Measurements from ENCODE around the gene MYBPC3. TPM values are rescaled to one million over a fixed set of nuclear protein-coding genes. Genes with fewer than 3 reads are reported as not detected.
"Not testable (repeated sequence)": the region's sequence is repeated elsewhere in the genome, so short reads cannot be mapped to it uniquely, and the experiment has no call there.

The MYBPC3 gene
- total RNA-seq, 2 experiments from 2014 or later = not detected

GRCh38 chr11:47336595-47336994, 15.9 kb downstream of the MYBPC3 start:
- CTCF ChIA-PET = interaction anchor here (0.6 to 1.1 kb wide), 2 partner anchors 38 to 422 kb away, joined by 3 read pairs; no protein-coding TSS in a partner anchor
- Mint-ChIP-seq H3K27me3 (no peaks in the 10 kb centered on the region), H3K27ac (no peak overlapping the region), H3K36me3 (no peaks in the 10 kb centered on the region), H3K9me3 (ENCODE audit: low read depth) (no peaks in the 10 kb centered on the region), H3K4me1 (no peaks in the 10 kb centered on the region), H3K4me3 (no peak overlapping the region)
- DNase-seq (no peak), ATAC-seq (no peak)

DNA sequence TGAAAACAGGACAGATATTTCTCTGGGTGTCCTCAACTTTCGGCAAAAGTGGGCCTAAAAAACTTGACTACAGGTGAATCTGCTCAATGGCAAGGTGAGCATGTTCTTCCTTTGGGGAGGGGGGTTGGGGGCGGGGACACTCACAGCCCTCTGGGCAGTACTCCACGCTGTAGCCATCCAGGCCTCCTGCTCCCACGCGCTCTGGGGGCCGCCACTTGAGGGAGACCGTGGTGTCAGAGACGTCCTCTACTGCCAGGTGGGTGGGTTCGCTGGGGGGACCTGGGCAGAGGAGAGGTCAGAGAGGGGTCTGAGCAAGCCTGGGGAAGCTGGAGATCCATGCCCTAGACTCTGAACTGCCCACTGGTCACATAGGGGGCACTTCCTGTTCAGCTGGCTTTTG, 16.8 kb downstream of the MYBPC3 start:
- no peaks in the 10 kb centered on the region for H3K36me3 Mint-ChIP-seq
- DNase-seq = no peak
- ATAC-seq = no peak
- CTCF ChIA-PET = interaction anchor here (0.7 to 1.1 kb wide), 2 partner anchors 38 to 62 kb away, joined by 3 read pairs; no protein-coding TSS in a partner anchor
- H3K4me3 Mint-ChIP-seq = no peak overlapping the region
- no peaks in the 10 kb centered on the region for H3K9me3 Mint-ChIP-seq (ENCODE audit: low read depth)
- no peak overlapping the region for H3K27ac Mint-ChIP-seq
- no peaks in the 10 kb centered on the region for H3K27me3 Mint-ChIP-seq
- H3K4me1 Mint-ChIP-seq = no peaks in the 10 kb centered on the region

GRCh38 chr11:47334699-47335411, 17.6 kb downstream of the MYBPC3 start:
- H3K4me1 Mint-ChIP-seq; DNase-seq; H3K27me3 Mint-ChIP-seq; ATAC-seq; H3K27ac Mint-ChIP-seq; H3K36me3 Mint-ChIP-seq; H3K9me3 Mint-ChIP-seq (ENCODE audit: low read depth); H3K4me3 Mint-ChIP-seq: not testable (repeated sequence)
- CTCF ChIA-PET = interaction anchor here (0.8 kb wide), 1 partner anchor 77 kb away, joined by 5 read pairs; no protein-coding TSS in a partner anchor

- no peaks in the 10 kb centered on the region for H3K27me3 Mint-ChIP-seq
- CTCF ChIA-PET = interaction anchor here (0.8 kb wide), 1 partner anchor 78 kb away, joined by 5 read pairs; no protein-coding TSS in a partner anchor
- H3K9me3 Mint-ChIP-seq (ENCODE audit: low read depth) = no peaks in the 10 kb centered on the region
- H3K4me1 Mint-ChIP-seq = no peaks in the 10 kb centered on the region
- H3K36me3 Mint-ChIP-seq = no peaks in the 10 kb centered on the region
- DNase-seq (no peak), ATAC-seq (no peak)
- H3K27ac Mint-ChIP-seq = no peak overlapping the region
- H3K4me3 Mint-ChIP-seq = no peak overlapping the region
Observed at GRCh38 chr11:47333886-47334443, 18.5 kb downstream of the MYBPC3 start.

- no peak overlapping the region for H3K4me3 Mint-ChIP-seq
- H3K9me3 Mint-ChIP-seq (ENCODE audit: low read depth) = no peaks in the 10 kb centered on the region
- no peaks in the 10 kb centered on the region for H3K27me3 Mint-ChIP-seq
- CTCF ChIA-PET = no interaction called here
- H3K4me1 Mint-ChIP-seq = no peaks in the 10 kb centered on the region
- DNase-seq = no peak
- no peak for ATAC-seq
- no peaks in the 10 kb centered on the region for H3K36me3 Mint-ChIP-seq
- H3K27ac Mint-ChIP-seq = no peak overlapping the region
Observed at GRCh38 chr11:47333526-47333845, 19.0 kb downstream of the MYBPC3 start.

- Mint-ChIP-seq H3K27ac (no peak overlapping the region), H3K4me1 (no peaks in the 10 kb centered on the region), H3K27me3 (no peaks in the 10 kb centered on the region), H3K4me3 (no peak overlapping the region), H3K9me3 (ENCODE audit: low read depth) (no peaks in the 10 kb centered on the region), H3K36me3 (no peaks in the 10 kb centered on the region)
- no peak for ATAC-seq
- no peak for DNase-seq
- CTCF ChIA-PET = no interaction called here
Observed at GRCh38 chr11:47332791-47333525, 19.5 kb downstream of the MYBPC3 start.

DNA sequence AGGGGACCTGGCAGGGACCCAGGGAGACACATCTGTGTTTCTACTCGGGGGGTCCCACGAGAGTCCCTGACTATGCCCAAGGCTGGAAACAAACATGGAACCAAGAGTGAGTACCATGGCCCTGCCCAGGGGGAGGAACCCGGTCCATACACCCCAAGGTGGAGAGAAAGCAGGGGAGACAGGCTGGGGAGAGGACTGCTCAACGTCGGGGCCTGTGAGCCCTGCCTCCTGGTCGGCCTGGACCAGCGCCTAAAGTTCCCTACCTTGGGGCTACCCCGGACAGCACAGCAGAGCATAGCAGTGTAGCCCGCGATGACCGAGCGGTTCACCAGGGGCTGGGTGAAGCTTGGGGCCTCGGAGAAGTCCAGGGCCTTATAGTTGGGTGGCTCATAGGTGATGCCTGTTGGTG, 20.2 kb downstream of the MYBPC3 start:
- DNase-seq (no peak), ATAC-seq (no peak)
- Mint-ChIP-seq H3K4me1 (no peaks in the 10 kb centered on the region), H3K27me3 (no peaks in the 10 kb centered on the region), H3K27ac (no peak overlapping the region), H3K4me3 (no peak overlapping the region), H3K9me3 (ENCODE audit: low read depth) (no peaks in the 10 kb centered on the region), H3K36me3 (no peaks in the 10 kb centered on the region)
- CTCF ChIA-PET = no interaction called here

- H3K36me3 Mint-ChIP-seq = peaks cover 2% of the 10 kb centered on the region
- H3K4me3 Mint-ChIP-seq = no peak overlapping the region
- no peaks in the 10 kb centered on the region for H3K4me1 Mint-ChIP-seq
- CTCF ChIA-PET = no interaction called here
- H3K27me3 Mint-ChIP-seq = no peaks in the 10 kb centered on the region
- ATAC-seq = no peak
- no peak overlapping the region for H3K27ac Mint-ChIP-seq
- no peaks in the 10 kb centered on the region for H3K9me3 Mint-ChIP-seq (ENCODE audit: low read depth)
- DNase-seq = no peak
Observed at GRCh38 chr11:47331454-47332302, 20.8 kb downstream of the MYBPC3 start.

DNA sequence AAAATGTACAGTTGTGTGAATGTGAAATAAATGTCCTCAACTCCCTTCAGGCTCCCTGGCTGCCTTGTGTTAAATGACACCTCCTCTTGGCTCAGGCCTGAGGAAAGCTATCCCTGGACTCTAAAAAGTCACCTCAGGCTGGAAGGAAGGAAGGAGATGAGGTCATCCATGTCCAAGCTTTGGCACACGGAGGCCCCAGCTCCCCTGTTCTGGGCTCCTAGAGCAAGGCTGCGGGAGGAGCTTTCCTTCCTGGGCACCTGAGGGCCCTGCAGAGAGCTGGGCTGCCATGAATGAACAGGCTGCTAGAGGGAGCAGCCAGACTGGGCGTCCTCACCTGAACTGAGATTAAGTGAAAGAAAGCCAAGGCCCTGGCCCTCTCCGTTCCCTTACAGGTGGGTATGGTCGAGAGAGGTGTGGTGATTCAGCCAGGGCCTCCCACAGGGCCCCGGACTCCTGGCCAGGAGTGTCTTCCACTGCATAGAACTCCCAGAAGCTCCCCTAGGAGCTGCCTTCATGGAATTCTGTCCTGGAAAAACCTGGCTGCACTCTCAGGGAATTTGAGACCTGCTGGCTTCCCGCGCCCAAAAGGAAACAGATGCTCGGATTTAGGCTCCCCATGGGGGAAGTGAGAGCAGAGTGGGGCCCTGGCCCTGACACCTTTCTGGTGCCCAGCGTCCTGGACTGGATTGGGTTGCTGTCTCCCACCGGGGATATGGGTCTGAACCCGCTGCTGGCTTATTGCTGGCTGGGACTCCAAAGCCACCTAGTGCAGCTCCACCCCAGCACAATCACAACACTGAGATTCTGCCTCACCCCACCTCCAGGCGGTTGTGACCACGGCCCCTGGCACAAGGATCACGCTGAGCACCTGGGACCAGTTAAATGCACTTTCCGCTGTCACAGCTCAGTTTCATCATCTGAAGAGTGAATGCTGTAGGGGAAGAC, 22.2 kb downstream of the MYBPC3 start:
- H3K36me3 Mint-ChIP-seq = peaks cover 5% of the 10 kb centered on the region
- CTCF ChIA-PET = interaction anchor here (1.2 kb wide), 1 partner anchor 82 kb away, joined by 5 read pairs; no protein-coding TSS in a partner anchor
- H3K27me3 Mint-ChIP-seq = no peaks in the 10 kb centered on the region
- no peak overlapping the region for H3K4me3 Mint-ChIP-seq
- peak overlapping the region; percentile 29 for H3K27ac Mint-ChIP-seq
- no peaks in the 10 kb centered on the region for H3K9me3 Mint-ChIP-seq (ENCODE audit: low read depth)
- no peaks in the 10 kb centered on the region for H3K4me1 Mint-ChIP-seq
- ATAC-seq = no peak
- no peak for DNase-seq

DNA sequence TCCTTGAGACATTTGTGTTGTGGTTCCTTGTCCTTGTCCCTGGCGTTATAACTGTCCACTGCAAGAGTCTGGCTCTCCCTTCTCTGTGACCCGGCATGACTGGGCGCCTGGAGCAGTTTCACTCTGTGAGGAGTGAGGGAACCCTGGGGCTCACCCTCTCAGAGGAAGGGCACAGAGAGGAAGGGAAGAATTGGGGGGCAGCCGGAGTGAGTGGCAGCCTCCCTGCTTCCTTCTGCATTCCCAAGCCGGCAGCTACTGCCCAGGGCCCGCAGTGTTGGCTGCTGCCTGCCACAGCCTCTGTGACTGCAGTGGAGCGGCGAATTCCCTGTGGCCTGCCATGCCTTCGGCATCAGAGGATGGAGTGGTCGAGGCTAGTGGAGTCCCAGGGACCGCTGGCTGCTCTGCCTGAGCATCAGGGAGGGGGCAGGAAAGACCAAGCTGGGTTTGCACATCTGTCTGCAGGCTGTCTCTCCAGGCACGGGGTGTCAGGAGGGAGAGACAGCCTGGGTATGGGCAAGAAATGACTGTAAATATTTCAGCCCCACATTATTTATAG, 23.0 kb downstream of the MYBPC3 start:
- Mint-ChIP-seq H3K36me3 (peaks cover 10% of the 10 kb centered on the region), H3K4me3 (no peak overlapping the region), H3K27ac (no peak overlapping the region), H3K9me3 (ENCODE audit: low read depth) (no peaks in the 10 kb centered on the region), H3K27me3 (no peaks in the 10 kb centered on the region), H3K4me1 (no peaks in the 10 kb centered on the region)
- ATAC-seq = no peak
- DNase-seq = no peak
- CTCF ChIA-PET = interaction anchor here (1.2 kb wide), 1 partner anchor 83 kb away, joined by 5 read pairs; no protein-coding TSS in a partner anchor

DNA sequence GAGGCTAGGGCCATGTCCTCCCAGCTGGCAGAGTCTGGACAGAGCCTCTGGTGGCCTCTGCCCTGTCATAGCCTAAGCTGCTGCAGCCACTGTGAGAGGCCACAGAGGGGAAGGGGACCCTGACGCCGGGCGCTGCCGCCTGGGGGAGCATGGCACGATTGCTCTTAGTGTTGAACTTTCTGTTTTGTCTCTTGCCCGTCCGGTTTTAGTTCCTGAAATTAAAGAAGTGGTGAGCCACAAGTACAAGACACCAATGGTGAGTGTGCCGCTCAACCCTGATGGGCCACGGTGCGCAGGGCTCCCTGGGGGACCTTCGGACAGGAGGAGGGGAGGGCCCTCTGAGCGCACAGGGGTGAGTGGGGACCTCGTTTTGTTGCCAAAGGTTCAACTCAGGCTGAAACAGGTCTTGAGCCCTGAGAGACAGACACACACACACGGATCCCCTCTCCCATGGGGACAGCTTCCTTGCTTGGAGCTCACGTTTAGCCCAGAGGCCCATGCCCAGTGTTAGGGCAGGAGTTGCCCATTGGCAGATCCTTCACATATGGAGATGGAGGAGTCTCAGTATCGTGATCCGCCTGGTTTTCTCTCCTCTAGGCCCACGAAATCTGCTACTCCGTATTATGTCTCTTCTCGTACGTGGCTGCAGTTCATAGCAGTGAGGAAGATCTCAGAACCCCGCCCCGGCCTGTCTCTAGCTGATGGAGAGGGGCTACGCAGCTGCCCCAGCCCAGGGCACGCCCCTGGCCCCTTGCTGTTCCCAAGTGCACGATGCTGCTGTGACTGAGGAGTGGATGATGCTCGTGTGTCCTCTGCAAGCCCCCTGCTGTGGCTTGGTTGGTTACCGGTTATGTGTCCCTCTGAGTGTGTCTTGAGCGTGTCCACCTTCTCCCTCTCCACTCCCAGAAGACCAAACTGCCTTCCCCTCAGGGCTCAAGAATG, 23.8 kb downstream of the MYBPC3 start:
- H3K27me3 Mint-ChIP-seq = no peaks in the 10 kb centered on the region
- no peaks in the 10 kb centered on the region for H3K9me3 Mint-ChIP-seq (ENCODE audit: low read depth)
- ATAC-seq = no peak
- peaks cover 10% of the 10 kb centered on the region for H3K36me3 Mint-ChIP-seq
- DNase-seq = no peak
- CTCF ChIA-PET = no interaction called here
- H3K4me1 Mint-ChIP-seq = no peaks in the 10 kb centered on the region
- no peak overlapping the region for H3K27ac Mint-ChIP-seq
- H3K4me3 Mint-ChIP-seq = no peak overlapping the region

Measured in activated CD8-positive, alpha-beta memory T cell treated with anti-CD3 and anti-CD28 coated beads, Interleukin-2, amount 10 ng/mL, durations not matched to agents 7 days and 5 days (primary cell).